ENCODE results near the gene SPDYC.

SPDYC gene

GRCh38 chr11:65170058-65170534 is at the start of gene SPDYC:
SPDYC (plus strand) TSS chr11:65170233; CDS start chr11:65171358, 1,125 bp downstream.
- no peak for DNase-seq

GRCh38 chr11:65120831-65121230 is 49.2 kb upstream of the SPDYC start:
- DNase-seq = no peak

DNA sequence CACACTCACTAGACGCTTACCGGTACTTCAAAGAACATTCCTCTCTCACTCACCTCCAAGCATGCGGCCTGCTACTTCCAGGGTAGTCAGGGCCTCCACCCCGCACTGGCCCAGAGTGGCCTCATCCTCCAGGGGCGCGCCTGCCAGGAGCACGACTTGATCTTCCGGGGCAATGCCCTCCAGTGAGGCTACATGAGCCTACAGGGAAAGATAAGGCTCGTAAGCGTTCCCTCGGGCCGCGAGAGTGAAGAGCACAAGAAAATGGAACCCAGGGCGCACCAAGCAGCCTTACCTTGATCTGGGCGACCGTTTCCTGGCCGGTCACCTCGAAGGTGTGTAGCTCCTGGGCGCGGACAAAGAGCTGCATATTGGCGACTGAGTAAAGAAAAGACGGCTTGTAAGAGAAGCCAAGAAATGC is 48.6 kb upstream of the SPDYC start:
- no peak for DNase-seq

GRCh38 chr11:65121865-65122696 is 48.0 kb upstream of the SPDYC start, which contains the start of the genes FAU and MRPL49:
FAU (minus strand) TSS chr11:65122134; CDS start chr11:65121813, 321 bp downstream.
MRPL49 (plus strand) TSS chr11:65122321; CDS start chr11:65122347, 26 bp downstream.
- peak; percentile 99 for DNase-seq

GRCh38 chr11:65124480-65125196 is 45.4 kb upstream of the SPDYC start:
- no peak for DNase-seq

- no peak for DNase-seq
Observed at GRCh38 chr11:65125197-65126056, 44.6 kb upstream of the SPDYC start.

GRCh38 chr11:65126624-65127274 is 43.3 kb upstream of the SPDYC start:
- no peak for DNase-seq

- DNase-seq = no peak
Observed at GRCh38 chr11:65127473-65128181, 42.4 kb upstream of the SPDYC start.

DNA sequence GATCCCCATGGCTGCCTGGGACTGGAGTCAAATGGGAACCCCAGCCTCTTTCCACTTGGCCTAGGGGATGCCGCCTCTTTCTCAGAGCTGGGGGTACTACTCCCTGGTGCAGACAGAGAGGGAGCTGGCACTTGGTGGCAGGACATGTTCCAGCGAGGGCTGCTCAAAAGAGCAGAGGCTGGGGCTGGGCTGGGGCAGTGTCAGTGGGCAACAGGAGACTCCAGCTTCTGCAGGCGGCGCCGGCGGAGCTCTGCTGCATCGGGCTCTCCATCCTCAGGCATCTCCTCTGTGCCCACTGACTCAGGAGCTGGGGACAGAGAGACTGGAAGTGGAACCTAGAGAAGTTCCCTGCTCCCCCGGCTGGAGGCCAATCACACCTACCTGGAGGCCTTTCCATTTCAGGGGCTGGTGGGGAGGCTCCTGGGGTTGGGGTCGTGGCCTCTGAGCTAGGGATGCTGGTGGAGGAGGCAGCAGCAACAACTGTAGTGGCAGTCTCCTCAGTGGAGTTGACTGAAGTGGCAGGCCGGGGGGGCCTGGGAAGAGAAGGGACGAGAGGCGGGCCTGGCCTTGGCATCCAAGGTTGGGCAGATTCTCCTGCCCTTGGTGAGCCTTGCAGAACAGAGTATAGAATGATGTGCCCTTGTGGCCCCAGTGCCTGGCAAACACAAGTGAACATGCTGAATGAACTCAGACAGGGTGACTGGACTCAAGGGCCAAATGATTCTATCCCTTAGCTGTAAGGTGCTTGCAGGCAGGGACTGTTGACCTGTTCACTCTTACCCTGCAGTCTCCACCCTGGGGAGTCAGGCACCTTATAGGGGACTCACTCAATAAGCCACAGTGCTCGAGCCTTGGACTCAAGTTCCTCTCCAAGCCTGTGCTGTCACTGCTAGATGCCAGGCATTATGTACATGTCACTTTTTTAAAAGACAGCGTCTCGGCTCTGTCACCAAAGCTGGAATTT is 41.6 kb upstream of the SPDYC start:
- no peak for DNase-seq

GRCh38 chr11:65129649-65130441 is 40.2 kb upstream of the SPDYC start:
- no peak for DNase-seq

DNA sequence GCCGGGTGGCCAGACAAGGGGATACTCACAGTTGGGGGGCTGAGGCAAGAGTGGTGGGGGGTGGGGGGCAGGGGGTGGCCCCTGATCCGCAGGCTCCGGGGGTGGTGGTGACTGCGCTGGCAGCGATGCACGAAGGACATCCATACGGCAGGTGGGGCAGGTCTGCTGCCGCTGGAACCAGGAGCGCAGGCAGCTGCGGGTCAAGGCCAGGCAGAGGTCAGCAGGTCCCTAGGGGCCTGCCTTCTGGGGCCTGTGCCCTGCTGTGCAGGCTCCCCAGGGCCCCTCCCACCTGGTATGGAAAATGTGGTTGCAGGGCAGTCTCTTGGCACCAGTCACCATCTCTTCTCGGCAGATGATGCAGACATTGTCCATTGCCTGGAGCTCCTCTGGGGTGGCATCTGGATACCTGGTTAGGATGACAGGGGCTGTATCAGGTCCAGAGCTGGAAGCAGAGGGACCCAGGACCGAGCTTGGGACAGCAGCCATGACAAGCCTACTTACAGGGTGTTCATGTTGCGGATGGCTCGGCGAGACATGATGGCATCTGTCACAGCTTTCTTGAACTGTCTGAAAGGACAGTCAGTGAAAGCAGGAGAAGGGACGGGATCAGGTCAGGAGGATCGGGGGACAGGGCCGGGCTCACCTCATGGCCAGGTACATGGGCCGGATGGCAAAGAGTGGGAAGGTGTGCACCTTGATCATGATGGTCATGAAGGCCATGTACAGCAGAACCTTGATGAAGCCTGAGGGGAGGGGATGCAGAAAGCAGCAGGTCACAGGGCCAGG is 39.2 kb upstream of the SPDYC start:
- DNase-seq = no peak

DNA sequence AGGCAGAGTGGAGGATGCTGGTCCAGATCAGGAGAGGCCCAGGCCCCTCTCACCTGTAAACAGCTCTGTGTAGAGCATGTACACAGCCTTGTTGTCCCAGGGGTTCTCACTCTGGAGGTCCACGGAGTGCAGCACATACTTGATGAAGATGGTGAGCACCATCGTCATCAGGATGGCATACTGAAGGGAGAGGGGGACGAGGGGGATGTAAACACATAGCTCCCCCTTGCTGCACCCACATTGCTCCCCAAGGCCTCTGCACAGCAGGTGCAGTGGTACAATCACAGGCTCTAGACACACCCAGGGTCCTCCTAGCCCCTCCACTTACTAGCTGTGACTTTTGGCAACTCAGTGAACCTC is 38.6 kb upstream of the SPDYC start:
- DNase-seq = no peak

GRCh38 chr11:65131895-65132237 is 38.2 kb upstream of the SPDYC start:
- DNase-seq = no peak

DNA sequence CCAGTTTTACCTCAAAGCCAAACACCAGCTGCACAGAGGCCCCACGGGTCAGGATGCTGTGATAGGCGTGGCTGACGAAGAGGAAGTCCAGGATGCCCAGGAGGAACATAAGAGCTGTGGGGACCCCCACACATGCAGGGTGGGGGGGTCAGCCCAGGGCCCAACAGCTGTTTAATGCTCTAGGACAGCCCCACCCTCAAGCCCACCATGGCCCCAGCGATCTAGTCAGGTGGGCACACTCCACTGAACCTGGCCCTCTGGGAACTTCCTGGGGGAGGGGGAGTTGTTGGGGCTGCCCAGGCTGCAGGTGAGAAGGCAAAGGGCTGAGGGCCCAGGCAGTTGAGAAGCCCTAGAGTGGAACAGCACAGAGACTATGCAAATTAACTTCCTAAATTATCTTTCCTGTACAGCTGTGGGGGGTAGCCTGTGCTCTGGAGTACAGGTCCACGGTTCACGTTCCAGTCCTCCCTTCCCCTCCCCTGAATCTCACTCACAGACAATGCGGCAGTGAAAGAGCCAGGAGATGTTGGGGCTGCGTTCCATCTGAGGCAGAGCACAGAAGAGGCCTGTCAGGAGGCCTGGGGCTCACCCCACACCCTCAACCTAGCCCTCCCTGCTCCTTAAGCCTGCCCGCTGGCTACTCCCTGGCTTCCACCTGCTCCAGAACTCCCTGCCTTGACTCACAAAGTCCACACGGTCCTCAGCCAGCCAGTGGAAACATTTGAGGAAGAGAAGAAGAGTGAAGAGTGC is 37.6 kb upstream of the SPDYC start:
- no peak for DNase-seq

GRCh38 chr11:65132988-65133700 is 36.9 kb upstream of the SPDYC start:
- no peak for DNase-seq

GRCh38 chr11:65133724-65134123 is 36.3 kb upstream of the SPDYC start:
- DNase-seq = no peak

DNA sequence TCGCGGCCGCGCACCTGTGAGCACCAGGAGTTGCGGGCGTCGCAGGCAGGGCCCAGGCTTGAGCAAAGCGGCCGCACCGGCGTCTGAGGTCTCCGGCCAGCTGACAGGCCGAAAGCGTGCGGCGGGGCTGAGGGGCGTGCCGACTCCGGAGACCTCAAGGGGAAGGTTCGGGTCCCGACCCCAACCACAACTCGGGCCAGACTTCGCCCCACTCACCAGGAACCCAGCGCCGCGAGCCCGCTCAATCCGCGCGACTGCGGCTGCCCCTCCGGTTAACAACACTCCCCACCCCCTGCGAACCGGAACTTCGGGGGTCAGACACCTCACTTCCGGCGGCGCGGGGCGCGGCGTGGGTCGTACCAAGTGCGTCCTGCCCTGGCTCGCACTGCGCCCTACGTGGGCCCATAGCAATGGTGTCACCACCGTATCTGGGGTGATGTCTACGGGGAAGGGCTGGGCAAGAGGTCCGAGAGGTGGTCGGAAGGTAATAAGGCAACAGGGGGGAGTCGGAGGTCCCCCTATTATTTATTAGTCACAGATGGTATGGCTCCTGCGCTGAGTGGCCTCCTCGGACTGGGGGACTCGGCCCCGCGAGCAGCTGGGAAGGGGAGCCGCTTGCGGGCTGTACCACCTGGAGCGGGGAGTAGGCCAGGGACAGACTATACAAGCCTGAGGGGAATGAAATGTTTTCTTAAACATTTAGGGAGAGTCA is 35.6 kb upstream of the SPDYC start, which contains the start of gene SYVN1:
Gene SYVN1 (minus strand): TSS at position 280 of the 712 bp plus-strand sequence. CDS start 918 bp downstream, outside the sequence.
- peak; percentile 93 for DNase-seq
